PFSK-1 (cell line): ENCODE data around the gene ARPC5.

Experiments
- FOXP2 ChIP-seq: optimal IDR thresholded peaks from 2 replicates; pipeline ENCODE3; 2011; ENCODE audit warnings: borderline replicate concordance, control low read depth, inconsistent platforms; ENCODE audit not compliant: insufficient read depth; ENCODE audit errors: extremely low read length, extremely low read depth
- POLR2AphosphoS5 ChIP-seq: IDR thresholded peaks from 2 replicates; pipeline ENCODE4 v1.6.1; 2012; ENCODE audit warnings: low read depth, mild to moderate bottlenecking, control low read depth, low read length, moderate library complexity
- SIN3A ChIP-seq: IDR thresholded peaks from 2 replicates; pipeline ENCODE4 v1.6.1; 2012; ENCODE audit warnings: mild to moderate bottlenecking, low read length, moderate library complexity, borderline replicate concordance; ENCODE audit not compliant: insufficient read depth
- TAF1 ChIP-seq: IDR thresholded peaks from 2 replicates; pipeline ENCODE4 v1.6.1; 2012; ENCODE audit warnings: low read length, control low read depth, borderline replicate concordance; ENCODE audit not compliant: insufficient read depth
- TF ChIP-seq, protein P1 (sequence below), 2 experiments: IDR thresholded peaks; 2 replicates each; pipeline versions ENCODE4 v1.6.1 to v1.8.0; 2011 to 2012; ENCODE audit warnings: low read depth in 2 of 2, low read length in 2 of 2, control low read depth in 1 of 2, inconsistent platforms in 1 of 2, mild to moderate bottlenecking in 1 of 2, moderate library complexity in 1 of 2; ENCODE audit not compliant: insufficient read depth in 1 of 2

Gene ARPC5

DNA sequence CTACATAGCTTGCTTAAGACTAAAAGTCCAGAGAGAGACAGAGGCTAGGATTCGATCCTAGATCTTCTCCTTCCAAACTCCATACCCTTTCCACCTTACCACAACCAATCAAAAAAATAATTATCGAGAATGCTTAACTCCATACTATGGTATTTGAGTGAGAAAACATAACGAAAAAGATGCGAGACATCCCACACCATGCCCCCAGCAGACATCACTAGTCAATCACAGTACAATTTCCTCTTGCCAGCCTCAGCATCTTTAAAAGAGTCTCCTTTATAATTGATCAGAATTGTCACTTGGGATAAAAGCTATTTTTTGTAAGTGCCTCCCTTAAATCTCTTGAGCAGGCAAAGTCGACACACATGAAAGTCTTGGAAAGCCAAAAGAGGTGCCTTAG, 46.2 kb downstream of the ARPC5 start:
- no peak for TF ChIP-seq FOXP2
- no peak for TF ChIP-seq POLR2AphosphoS5
- TF ChIP-seq TAF1 = no peak
- TF ChIP-seq, protein P1, sequence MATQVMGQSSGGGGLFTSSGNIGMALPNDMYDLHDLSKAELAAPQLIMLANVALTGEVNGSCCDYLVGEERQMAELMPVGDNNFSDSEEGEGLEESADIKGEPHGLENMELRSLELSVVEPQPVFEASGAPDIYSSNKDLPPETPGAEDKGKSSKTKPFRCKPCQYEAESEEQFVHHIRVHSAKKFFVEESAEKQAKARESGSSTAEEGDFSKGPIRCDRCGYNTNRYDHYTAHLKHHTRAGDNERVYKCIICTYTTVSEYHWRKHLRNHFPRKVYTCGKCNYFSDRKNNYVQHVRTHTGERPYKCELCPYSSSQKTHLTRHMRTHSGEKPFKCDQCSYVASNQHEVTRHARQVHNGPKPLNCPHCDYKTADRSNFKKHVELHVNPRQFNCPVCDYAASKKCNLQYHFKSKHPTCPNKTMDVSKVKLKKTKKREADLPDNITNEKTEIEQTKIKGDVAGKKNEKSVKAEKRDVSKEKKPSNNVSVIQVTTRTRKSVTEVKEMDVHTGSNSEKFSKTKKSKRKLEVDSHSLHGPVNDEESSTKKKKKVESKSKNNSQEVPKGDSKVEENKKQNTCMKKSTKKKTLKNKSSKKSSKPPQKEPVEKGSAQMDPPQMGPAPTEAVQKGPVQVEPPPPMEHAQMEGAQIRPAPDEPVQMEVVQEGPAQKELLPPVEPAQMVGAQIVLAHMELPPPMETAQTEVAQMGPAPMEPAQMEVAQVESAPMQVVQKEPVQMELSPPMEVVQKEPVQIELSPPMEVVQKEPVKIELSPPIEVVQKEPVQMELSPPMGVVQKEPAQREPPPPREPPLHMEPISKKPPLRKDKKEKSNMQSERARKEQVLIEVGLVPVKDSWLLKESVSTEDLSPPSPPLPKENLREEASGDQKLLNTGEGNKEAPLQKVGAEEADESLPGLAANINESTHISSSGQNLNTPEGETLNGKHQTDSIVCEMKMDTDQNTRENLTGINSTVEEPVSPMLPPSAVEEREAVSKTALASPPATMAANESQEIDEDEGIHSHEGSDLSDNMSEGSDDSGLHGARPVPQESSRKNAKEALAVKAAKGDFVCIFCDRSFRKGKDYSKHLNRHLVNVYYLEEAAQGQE (IDR thresholded peaks at IDR 0.05; ENCODE audit: insufficient read depth in 1 of 2, low read depth in 2 of 2, low read length in 2 of 2) = no peak

DNA sequence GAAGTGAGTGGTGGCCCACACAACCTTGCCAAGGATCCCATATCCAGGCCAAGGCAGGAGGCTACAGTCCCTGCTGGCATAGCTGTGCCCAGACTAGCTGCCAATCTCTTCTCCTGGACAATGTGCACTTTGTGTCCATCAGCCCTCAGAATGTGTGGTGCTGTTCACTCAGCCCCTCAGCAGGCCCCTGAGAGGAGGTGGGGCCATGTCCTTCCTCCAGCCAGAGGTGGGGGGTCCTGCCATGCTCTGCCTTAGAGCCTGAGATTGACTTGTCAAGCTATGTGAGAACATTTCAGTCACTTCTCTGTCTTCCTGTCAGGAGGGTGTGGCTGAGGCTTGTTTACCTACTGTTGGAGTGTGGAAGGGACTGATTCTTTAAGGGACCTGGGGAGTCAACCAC, 46.8 kb downstream of the ARPC5 start:
- TF ChIP-seq TAF1 (no peak), FOXP2 (no peak), POLR2AphosphoS5 (no peak), SIN3A (no peak)
- TF ChIP-seq, protein P1 (IDR thresholded peaks at IDR 0.05; ENCODE audit: insufficient read depth in 1 of 2, low read depth in 2 of 2, low read length in 2 of 2) = no peak

GRCh38 chr1:183586926-183587325, 48.7 kb downstream of the ARPC5 start:
- no peak for TF ChIP-seq POLR2AphosphoS5
- TF ChIP-seq, protein P1 (IDR thresholded peaks at IDR 0.05; ENCODE audit: insufficient read depth in 1 of 2, low read depth in 2 of 2, low read length in 2 of 2) = no peak
- no peak for TF ChIP-seq TAF1
- no peak for TF ChIP-seq SIN3A
- TF ChIP-seq FOXP2 = no peak

- no peak for TF ChIP-seq POLR2AphosphoS5
- TF ChIP-seq SIN3A = no peak
- no peak for TF ChIP-seq FOXP2
- no peak for TF ChIP-seq TAF1
- TF ChIP-seq, protein P1 (IDR thresholded peaks at IDR 0.05; ENCODE audit: insufficient read depth in 1 of 2, low read depth in 2 of 2, low read length in 2 of 2) = no peak
These were observed 49.1 kb downstream of the ARPC5 start for GRCh38 chr1:183586455-183586854.

DNA sequence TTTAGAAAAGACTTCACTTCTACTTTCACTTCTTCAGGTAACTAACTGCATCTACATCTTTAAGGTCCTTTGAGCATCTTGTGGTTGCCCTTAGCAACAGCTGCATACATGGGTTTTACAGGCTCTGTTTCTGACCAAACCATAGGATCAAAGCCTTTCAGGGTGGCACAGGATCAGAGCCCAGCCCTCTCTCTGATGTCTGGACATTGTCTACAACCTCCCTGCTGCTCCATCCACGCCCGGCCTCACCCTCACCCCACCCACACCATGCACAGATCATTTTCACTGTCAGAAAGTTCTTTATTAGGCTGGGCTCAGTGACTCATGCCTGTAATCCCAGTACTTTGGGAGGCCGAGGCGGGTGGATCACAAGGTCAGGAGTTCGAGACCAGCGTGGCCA, 50.5 kb downstream of the ARPC5 start:
- TF ChIP-seq POLR2AphosphoS5 (no peak), FOXP2 (no peak), SIN3A (no peak), TAF1 (no peak)
- TF ChIP-seq, protein P1 (IDR thresholded peaks at IDR 0.05; ENCODE audit: insufficient read depth in 1 of 2, low read depth in 2 of 2, low read length in 2 of 2) = no peak
